Measurements from ENCODE around the gene MIER2. TPM values are rescaled to one million over a fixed set of nuclear protein-coding genes. Genes with fewer than 3 reads are reported as not detected.

The MIER2 gene
- total and polyA plus RNA-seq, 2 donors (not counting 1 experiment from before 2014, with no cell fraction given): 10.5 to 19.7 TPM

DNA sequence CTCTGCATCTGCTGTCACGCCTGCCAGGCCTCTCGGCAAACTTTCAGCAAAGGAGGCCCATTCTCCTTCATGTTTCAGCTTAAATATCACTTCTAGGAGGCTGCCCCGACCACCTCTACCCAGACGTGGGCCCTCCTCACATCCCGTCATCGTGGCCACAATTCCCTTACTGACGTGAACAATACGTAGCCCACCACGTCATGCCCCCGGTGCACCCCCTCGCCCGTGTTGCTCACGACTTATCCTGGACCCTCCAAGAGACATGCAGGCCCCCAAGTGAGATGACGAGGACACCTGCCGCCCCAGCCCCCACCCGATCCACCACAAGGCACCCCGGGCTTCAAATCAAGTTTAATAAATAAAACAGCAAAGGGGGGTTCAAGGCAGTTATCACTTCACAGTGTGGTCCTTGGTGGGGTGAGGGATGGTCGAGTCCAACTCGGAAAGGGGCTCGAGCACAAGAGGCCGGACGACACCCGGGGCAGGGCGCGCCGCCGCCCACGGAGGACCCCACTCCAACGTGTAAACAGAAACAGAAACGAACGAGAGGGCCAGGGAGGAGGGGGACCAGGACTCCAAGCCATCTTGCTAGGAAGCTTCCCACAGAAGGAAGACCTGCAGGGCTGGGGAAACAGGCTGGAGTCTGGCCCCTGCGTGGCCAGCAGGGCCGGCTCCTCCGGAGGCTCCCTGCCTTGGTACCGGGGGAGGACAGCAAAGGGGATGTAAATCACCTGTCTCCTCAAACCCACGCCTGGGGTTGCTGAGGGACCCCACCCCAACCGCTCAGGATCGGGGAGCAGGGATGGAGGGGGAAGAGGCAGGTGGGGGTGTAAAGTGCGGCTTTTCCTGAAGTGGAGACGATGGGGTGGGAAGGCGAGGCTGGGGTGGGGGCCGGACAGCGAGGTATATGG is 39.1 kb downstream of the MIER2 start:
- POLR2A ChIA-PET: no interaction called here
- Histone ChIP-seq H3K9ac (ENCODE audit: low read length) (no peak overlapping the region), H3K36me3 (replicated peaks in 1 of 2; ENCODE audit: control extremely low read depth in 1 of 2, control insufficient read depth in 1 of 2, extremely low read depth in 1 of 2, insufficient read depth in 2 of 2, low read length in 1 of 2) (peaks cover 0 to 15% of the 10 kb centered on the region in 2 experiments), H3K27me3 (replicated peaks in 1 of 4; ENCODE audit: control extremely low read depth in 1 of 4, control insufficient read depth in 3 of 4, insufficient read depth in 4 of 4, low read length in 3 of 4) (no peaks in the 10 kb centered on the region), H4K20me1 (ENCODE audit: control insufficient read depth, insufficient read depth, low read length, poor library complexity, severe bottlenecking) (peaks cover 10% of the 10 kb centered on the region), H3K4me1 (ENCODE audit: control insufficient read depth in 2 of 2, insufficient read depth in 2 of 2, low read length in 2 of 2) (no peaks in the 10 kb centered on the region), H3K79me2 (ENCODE audit: control insufficient read depth, insufficient read depth, low read length) (peaks cover 3% of the 10 kb centered on the region), H3K9me3 (ENCODE audit: control extremely low read depth in 1 of 3, control insufficient read depth in 2 of 3, insufficient read depth in 1 of 3, low read length in 2 of 3) (no peaks in the 10 kb centered on the region), H2AFZ (ENCODE audit: insufficient read depth, low read depth, low read length, poor library complexity, severe bottlenecking) (no peak overlapping the region), H3K27ac (ENCODE audit: low read length in 2 of 2) (no peak overlapping the region), H3K4me2 (replicated peaks; ENCODE audit: low read depth, low read length, poor library complexity, severe bottlenecking) (no peak overlapping the region), H3K4me3 (ENCODE audit: control extremely low read depth in 1 of 5, extremely low read depth in 1 of 5, insufficient read depth in 1 of 5, low read depth in 2 of 5, low read length in 4 of 5) (no peak overlapping the region)
- TF ChIP-seq CTCF (IDR thresholded peaks at IDR 0.05): no peak
- no peak for TF ChIP-seq EZH2 (IDR thresholded peaks at IDR 0.05; ENCODE audit: borderline replicate concordance, insufficient read depth, low read depth, low read length, poor library complexity, severe bottlenecking)
- WGBS (ENCODE audit: insufficient coverage): 96% methylated on average over 34 of the region's 43 CpGs
- H3K27ac Mint-ChIP-seq: no peak overlapping the region
- H3K4me3 Mint-ChIP-seq: no peak overlapping the region
- no peaks in the 10 kb centered on the region for H3K27me3 Mint-ChIP-seq
- ATAC-seq (ENCODE audit: low read depth): no peak
- no peak for DNase-seq
- H3K4me1 Mint-ChIP-seq: no peaks in the 10 kb centered on the region
- CTCF ChIA-PET: no interaction called here
- H3K9me3 Mint-ChIP-seq (ENCODE audit: insufficient read depth): no peaks in the 10 kb centered on the region
- intact Hi-C loops (cut with micrococcal nuclease): no loop called here

Data from B cell (primary cell).